GM20000 (cell line): ENCODE data around the gene SRPK1.

Experiments
- DNase-seq: peaks from one replicate; pipeline ENCODE4 v3.0.0; 2012; ENCODE audit warnings: low spot score
- TF ChIP-seq, protein P1 (sequence below): IDR thresholded peaks from 2 replicates; pipeline ENCODE4 v1.5.1; 2012; ENCODE audit warnings: mild to moderate bottlenecking, control low read depth; ENCODE audit errors: extremely low read depth, missing control alignments

The SRPK1 gene

DNA sequence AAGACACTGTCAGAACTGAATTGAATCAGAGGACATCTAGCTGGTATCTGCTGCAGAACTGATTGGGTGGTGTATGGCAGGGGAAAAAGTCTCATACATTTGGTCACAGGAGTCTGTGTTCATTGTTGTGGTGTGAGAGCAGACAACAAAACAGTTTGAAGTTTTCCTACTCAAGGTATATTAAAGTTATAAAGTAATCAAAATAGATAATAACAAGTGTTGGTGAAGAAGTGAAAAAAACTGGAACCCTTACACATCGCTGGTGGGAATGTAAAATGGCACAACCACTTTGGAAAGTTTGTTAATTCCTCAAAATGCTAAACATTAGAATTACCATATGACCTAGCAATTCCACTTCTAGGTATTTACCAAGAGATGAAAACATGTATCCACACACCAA is 24.7 kb downstream of the SRPK1 start:
- TF ChIP-seq, protein P1, sequence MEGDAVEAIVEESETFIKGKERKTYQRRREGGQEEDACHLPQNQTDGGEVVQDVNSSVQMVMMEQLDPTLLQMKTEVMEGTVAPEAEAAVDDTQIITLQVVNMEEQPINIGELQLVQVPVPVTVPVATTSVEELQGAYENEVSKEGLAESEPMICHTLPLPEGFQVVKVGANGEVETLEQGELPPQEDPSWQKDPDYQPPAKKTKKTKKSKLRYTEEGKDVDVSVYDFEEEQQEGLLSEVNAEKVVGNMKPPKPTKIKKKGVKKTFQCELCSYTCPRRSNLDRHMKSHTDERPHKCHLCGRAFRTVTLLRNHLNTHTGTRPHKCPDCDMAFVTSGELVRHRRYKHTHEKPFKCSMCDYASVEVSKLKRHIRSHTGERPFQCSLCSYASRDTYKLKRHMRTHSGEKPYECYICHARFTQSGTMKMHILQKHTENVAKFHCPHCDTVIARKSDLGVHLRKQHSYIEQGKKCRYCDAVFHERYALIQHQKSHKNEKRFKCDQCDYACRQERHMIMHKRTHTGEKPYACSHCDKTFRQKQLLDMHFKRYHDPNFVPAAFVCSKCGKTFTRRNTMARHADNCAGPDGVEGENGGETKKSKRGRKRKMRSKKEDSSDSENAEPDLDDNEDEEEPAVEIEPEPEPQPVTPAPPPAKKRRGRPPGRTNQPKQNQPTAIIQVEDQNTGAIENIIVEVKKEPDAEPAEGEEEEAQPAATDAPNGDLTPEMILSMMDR: no peak
- no peak for DNase-seq

DNA sequence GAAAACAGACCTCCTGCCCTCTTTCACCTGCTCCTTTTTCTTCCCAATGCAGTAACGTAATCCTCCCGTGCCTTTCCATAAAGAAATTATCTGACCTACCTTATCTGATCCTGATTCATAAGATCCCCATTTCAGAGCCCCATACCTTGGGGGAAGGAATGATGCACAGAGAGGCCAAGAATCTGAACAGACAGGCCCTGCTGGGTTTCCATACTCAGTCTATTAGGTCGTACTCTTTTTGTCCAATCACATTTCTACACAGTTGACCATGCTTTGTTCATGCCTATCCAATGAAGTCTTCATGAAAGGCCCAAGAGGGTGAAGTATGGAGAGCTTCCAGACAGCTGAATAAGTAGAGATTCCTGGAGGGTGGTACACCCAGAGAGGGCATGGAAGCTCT is 25.3 kb downstream of the SRPK1 start:
- TF ChIP-seq, protein P1: no peak
- DNase-seq: no peak

DNA sequence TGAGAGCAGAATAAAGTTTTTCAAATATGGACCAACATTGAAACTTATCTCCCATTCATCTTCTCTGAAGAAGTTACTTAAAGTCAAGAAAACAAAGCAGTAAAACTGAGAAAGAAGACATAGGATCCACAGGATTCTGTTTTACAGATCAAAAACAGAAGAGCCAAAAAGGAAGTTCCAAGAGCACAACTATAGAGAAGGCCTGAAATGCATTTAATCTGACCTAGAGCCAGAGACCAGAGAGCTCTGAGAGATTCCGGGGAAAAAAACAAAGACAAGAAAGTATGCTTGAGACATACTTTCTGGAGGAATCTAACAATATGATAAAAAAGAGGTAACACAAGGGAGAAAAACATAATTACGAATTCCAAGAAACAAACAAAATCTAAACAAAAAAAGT is 26.1 kb downstream of the SRPK1 start:
- DNase-seq: no peak
- TF ChIP-seq, protein P1: no peak

DNA sequence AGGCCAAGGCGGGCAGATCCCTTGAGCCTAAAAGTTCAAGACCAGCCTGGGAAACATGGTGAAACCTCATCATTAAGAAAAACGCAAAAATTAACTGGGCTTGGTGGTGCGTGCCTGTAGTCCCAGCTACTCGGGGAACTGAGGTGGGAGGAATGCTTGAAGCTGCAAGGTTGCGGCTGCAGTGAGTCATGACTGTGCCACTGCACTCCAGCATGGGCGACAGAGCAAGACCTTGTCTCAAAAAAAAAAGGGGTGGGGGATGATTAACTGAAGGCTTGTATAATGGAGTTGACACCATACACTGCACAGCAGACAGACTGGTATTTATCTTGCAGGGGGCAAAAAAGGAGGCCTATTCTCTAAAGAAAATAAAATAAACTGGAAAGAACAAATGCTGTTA is 27.7 kb downstream of the SRPK1 start:
- DNase-seq: no peak
- TF ChIP-seq, protein P1: no peak

DNA sequence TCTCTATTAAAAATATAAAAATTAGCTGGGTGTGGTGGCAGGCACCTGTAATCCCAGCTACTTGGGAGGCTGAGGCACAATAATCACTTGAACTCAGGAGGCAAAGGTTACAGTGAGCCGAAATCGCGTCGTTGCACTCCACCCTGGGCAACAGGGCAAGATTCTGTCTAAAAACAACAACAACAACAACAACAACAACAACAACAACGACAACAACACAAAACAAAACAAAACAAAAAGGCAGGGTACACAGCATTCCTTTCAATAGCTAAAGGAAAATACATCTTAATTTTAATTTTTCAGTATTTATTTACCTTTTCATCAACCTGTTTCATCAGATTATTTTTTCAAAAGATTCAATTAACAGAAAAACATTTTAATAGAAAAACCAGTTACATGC is 28.4 kb downstream of the SRPK1 start:
- no peak for DNase-seq
- TF ChIP-seq, protein P1: no peak

DNA sequence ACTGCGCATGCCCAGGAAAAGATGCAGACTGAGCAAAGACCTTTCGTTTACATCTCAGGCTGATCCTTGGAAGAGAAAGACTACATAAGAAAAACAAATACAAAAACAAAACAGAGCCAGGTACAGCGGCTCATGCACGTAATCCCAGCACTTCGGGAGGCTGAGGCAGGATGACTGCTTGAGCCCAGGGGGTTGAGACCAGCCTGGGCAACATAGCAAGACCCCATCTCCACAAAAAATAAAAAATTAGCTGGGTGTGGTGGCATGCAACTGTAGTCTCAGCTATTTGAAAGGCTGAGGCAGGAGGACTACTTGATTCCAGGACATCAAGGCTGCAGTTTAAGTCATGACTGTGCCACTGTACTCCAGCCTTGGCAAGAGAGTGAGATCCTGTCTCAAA is 41.7 kb downstream of the SRPK1 start:
- no peak for DNase-seq
- TF ChIP-seq, protein P1: no peak

DNA sequence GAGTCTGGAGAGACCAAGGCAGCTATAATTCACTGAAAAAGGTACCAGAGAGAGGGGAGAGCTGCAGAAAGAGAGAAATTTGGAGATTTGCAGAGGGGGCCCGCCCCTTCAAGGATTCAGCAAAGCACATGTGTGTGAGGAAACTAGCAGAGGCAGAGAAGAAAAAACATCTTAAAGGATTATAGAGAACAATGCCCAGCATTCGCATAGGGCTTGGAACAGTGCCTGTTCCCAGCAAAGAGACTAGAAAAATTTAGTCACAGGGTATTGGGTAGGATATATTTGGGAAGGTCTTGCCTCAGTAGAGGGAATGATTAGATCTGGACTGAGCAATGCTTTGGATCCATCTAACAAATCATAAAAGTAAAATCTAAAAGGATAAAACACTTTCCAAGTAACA is 44.0 kb downstream of the SRPK1 start:
- TF ChIP-seq, protein P1: no peak

DNA sequence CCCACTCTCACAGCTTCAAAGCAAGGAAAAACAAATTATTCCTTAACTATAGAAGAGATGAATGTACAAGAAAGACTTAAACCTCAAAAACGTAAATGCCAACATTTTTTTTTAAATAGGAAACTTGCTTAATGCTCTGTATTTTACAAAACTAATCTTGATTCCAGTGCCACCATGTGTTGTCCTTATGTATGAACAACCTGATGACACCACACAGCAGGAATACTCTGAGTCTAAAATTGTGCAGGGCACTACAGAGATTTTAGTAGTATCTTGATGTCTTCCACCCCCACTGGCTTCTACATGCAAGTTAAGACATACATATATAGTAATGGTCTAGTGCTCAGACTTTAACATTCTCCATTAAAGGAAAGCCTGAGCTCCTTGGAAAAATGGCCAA is 46.2 kb downstream of the SRPK1 start:
- TF ChIP-seq, protein P1: no peak

More for the DNA sequence above, 44.0 kb downstream of the SRPK1 start:
- DNase-seq: no peak

More for the DNA sequence above, 46.2 kb downstream of the SRPK1 start:
- no peak for DNase-seq
